ENCODE data around the gene PSPC1. TPM values are rescaled to one million over a fixed set of nuclear protein-coding genes. Genes with fewer than 3 reads are reported as not detected.

Gene PSPC1
- total RNA-seq, 2 donors from 2014 or later, result 36.5 to 46.3 TPM

GRCh38 chr13:19742643-19743042 lies 40.1 kb downstream of the PSPC1 start:
- Histone ChIP-seq H3K36me3 (no peaks in the 10 kb centered on the region), H3K27ac (no peak overlapping the region), H3K4me3 (no peak overlapping the region), H3K9me3 (no peaks in the 10 kb centered on the region), H3K9ac (ENCODE audit: low read depth in 2 of 2, low read length in 2 of 2) (no peak overlapping the region), H3K27me3 (no peaks in the 10 kb centered on the region), H3K4me1 (no peaks in the 10 kb centered on the region)
- intact Hi-C loops (cut with DNase I), result no loop called here
- no peak for TF ChIP-seq CTCF (IDR thresholded peaks at IDR 0.05)
- no peak for DNase-seq

GRCh38 chr13:19737844-19738557 lies 44.7 kb downstream of the PSPC1 start:
- Histone ChIP-seq H3K36me3 (no peaks in the 10 kb centered on the region), H3K9ac (ENCODE audit: low read depth in 2 of 2, low read length in 2 of 2) (no peak overlapping the region)

GRCh38 chr13:19726611-19727010 lies 56.1 kb downstream of the PSPC1 start:
- no peaks in the 10 kb centered on the region for H3K36me3 ChIP-seq
- H3K27me3 ChIP-seq, result no peaks in the 10 kb centered on the region
- TF ChIP-seq CTCF (IDR thresholded peaks at IDR 0.05), result no peak
- H3K4me1 ChIP-seq, result no peaks in the 10 kb centered on the region
- no peaks in the 10 kb centered on the region for H3K9me3 ChIP-seq
- H3K9ac ChIP-seq (ENCODE audit: low read depth in 2 of 2, low read length in 2 of 2), result no peak overlapping the region
- DNase-seq, result no peak
- H3K4me3 ChIP-seq, result no peak overlapping the region
- intact Hi-C loops (cut with DNase I), result no loop called here
- H3K27ac ChIP-seq, result no peak overlapping the region

More at GRCh38 chr13:19737844-19738557, 44.7 kb downstream of the PSPC1 start:
- no peak for TF ChIP-seq CTCF (IDR thresholded peaks at IDR 0.05)
- no peak for DNase-seq
- intact Hi-C loops (cut with DNase I), result no loop called here
- no peaks in the 10 kb centered on the region for H3K4me1 ChIP-seq
- H3K27ac ChIP-seq, result no peak overlapping the region
- H3K9me3 ChIP-seq, result no peaks in the 10 kb centered on the region
- no peaks in the 10 kb centered on the region for H3K27me3 ChIP-seq
- no peak overlapping the region for H3K4me3 ChIP-seq

- Histone ChIP-seq H3K4me1 (no peaks in the 10 kb centered on the region), H3K27me3 (no peaks in the 10 kb centered on the region), H3K9me3 (no peaks in the 10 kb centered on the region), H3K27ac (no peak overlapping the region), H3K4me3 (no peak overlapping the region), H3K36me3 (no peaks in the 10 kb centered on the region), H3K9ac (ENCODE audit: low read depth in 2 of 2, low read length in 2 of 2) (no peak overlapping the region)
- DNase-seq, result no peak
- no peak for TF ChIP-seq CTCF (IDR thresholded peaks at IDR 0.05)
- intact Hi-C loops (cut with DNase I), result no loop called here
Observed at GRCh38 chr13:19725320-19725719, 57.4 kb downstream of the PSPC1 start.

GRCh38 chr13:19720039-19720438 lies 62.7 kb downstream of the PSPC1 start:
- Histone ChIP-seq H3K9me3 (no peaks in the 10 kb centered on the region), H3K27ac (no peak overlapping the region), H3K4me1 (no peaks in the 10 kb centered on the region), H3K4me3 (no peak overlapping the region), H3K27me3 (no peaks in the 10 kb centered on the region), H3K36me3 (no peaks in the 10 kb centered on the region), H3K9ac (ENCODE audit: low read depth in 2 of 2, low read length in 2 of 2) (no peak overlapping the region)
- TF ChIP-seq CTCF (IDR thresholded peaks at IDR 0.05), result no peak
- intact Hi-C loops (cut with DNase I), result no loop called here
- no peak for DNase-seq
